HG03139 (cell line): ENCODE measurements around the gene TRIOBP.

Source experiments
- ATAC-seq: cut with Tn5 transposase; IDR thresholded peaks from one replicate; pipeline ENCODE4 v1.9.1; 2021; ENCODE audit not compliant: unreplicated experiment

TRIOBP gene

DNA sequence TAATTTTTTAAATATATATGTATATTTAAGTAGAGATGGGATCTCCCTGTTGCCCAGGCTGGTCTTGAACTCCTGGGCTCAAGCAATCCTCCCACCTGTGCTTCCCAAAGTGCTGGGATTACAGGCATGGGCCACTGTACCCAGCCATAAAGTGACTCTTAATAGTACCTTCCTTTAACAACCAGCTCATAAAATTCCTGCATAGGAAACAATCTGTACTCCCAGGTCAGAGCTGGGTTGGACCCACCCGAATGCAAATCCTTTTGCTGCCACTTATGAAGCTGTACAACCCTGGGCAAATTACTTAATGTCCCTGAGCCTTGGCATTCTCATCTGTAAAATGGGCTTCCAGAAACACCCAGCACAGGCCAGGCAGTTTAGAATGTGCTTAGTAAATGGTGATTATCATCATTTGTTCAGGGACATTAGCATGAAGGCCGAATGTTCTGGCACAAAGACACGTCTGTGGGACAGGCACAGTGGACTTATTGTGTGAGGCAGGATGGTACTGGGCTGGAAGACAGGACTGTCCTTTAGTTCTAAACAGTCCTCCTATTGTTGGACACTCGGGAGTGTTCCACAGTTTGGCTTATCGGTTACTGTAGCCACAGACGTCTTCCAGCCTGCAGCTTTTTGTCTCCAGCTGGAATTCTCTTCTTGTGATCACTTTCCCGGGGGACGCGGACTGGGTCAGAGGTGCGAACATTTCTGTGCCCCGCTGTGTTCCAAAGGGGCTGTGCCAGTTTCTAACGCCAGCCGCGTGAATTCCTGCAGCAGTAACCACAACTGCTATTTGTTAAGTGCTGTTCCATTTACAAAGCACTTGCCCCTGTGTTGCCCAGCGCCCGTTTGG is 32.4 kb upstream of the TRIOBP start:
- no peak for ATAC-seq

DNA sequence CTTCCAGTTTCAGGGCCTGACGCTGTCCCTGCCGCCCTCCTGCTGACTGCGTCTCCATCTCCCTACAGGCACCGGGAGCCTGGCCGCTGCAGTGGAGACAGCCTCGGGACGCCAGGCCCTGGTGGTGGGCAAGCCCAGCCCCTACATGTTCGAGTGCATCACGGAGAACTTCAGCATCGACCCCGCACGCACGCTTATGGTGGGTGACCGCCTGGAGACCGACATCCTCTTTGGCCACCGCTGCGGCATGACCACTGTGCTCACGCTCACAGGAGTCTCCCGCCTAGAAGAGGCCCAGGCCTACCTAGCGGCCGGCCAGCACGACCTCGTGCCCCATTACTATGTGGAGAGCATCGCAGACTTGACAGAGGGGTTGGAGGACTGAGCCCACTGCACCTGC is 31.4 kb upstream of the TRIOBP start:
- no peak for ATAC-seq

- ATAC-seq = no peak
Measured at GRCh38 chr22:37669586-37669985, 27.3 kb upstream of the TRIOBP start.

GRCh38 chr22:37672206-37672919 is 24.5 kb upstream of the TRIOBP start:
- no peak for ATAC-seq

- no peak for ATAC-seq
Measured at GRCh38 chr22:37672920-37673455, 23.9 kb upstream of the TRIOBP start.

DNA sequence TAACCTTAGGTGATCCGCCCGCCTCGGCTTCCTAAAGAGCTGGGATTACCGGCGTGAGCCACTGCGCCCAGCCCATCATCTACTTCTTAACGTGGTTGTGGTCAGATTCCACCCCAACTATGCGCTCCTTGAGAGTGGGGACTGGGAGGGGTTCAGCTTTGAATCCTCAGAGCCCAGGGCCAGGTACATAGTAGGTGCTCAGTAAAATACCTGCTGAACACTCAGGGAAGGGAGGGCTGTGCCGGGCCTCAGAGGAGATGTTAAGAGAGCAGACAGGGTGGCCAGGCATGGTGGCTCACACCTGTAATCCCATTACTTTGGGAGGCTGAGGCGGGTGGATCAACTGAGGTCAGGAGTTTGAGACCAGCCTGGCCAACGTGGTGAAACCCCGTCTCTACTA is 22.6 kb upstream of the TRIOBP start:
- ATAC-seq = no peak

DNA sequence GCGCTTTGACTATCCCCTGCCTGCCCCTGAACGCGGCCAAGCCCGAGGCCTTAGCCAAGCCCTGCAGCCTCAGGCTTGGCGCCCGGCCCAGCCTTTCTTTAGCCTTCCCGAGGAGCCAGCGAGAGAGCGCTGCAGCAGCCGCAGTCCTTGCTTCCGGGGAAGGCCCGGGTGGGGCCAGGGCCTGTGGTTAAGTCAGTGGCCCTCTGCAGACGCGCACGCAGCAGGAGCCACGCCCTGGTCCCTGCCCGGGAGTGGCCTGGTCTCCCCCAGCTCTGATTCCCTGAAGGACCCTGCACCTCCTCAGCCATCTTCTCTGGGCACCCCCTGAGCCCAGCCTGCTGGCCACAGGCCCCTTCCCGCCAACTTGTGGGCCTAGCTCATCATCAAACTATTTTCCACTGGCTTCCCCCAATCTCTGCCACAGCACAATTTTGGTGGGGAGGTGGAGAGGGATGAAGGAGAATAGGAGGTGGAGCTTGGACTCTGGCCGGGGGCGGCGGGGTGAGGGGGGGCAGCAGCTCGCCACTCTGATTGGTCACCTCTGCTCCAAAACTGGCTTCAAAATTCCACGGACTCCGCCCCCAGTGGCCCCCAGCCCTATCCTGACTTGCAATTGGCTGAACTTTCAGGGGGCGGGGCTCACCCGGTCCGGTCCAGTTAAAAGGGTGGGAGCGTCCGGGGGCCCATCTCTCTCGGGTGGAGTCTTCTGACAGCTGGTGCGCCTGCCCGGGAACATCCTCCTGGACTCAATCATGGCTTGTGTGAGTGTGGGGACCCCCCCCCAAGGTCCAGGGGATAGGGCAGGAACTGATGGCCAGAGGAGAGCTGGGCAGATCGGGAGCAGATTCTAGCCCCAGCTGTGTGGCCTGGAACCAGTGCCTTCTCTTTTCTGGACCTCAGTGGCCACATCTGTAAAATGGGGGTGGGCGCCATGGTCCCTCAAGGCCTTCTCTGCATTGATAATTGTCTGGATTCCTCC is 21.6 kb upstream of the TRIOBP start, which contains the start of gene LGALS1:
Gene LGALS1 (plus strand): TSS at position 686 of the 979 bp plus-strand sequence. CDS start 67 bp downstream, at position 753.
- ATAC-seq = peak; percentile 42

DNA sequence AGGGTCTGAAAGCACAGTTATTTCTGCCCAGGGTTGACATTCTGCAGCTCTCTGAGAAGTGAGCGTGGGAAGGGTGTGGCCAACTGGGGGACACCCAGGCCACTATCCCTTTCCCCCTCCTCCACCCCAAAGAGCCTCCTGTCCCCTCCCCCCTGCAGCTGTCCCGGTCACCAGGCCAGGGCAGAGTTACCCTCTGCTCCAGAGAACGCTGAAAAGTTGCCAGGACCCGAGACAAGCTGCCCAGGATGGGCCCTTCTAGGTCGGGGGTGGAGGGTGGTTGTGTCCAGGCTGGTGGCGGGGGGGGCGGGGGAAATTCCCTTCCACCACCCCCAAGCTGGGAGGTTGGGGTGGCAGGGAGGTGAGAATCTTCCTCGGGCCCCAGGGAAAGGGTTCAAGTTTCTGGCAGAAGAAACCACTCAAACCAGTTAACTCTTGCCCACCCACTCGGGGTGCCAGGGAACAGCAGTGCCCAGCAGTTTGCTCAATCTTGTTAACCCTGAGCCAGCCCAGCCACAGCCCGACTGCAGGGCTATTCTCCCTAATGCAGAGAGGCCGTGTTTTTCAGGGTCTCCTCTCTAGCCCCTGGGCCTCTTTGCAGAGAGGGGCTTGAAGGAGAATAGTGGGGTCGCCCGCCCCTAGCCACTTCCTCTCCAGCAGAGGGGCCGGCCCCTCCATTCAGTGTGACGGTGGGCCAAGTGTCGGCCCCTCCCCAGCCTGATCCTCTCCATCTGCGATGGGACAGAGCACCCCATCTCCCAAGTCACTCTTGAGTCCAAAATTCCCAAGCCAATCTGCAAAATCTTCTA is 20.7 kb upstream of the TRIOBP start:
- ATAC-seq = no peak

- ATAC-seq = peak; percentile 55
Measured at GRCh38 chr22:37676736-37677492, 19.9 kb upstream of the TRIOBP start.

DNA sequence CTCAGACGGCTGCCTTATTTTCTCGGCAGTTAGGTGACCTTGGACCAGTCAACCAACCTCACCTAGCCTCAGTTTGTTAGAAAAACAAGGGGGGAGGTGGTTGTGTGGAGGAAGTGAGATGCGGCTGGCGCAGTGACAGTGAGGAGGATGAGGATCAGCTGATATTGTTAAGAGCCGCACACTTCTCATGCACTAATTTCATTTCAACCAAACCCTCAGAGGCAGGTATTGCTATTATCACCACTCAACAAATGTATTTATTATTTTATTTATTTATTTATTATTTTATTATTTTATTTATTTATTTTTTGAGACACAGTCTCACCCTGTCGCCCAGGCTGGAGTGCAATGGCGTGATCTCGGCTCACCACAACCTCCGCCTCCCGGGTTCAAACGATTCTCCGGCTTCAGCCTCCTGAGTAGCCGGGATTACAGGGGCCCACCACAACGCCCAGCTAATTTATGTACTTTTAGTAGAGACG is 19.3 kb upstream of the TRIOBP start:
- ATAC-seq = no peak

- no peak for ATAC-seq
Measured at GRCh38 chr22:37678372-37678771, 18.5 kb upstream of the TRIOBP start.

DNA sequence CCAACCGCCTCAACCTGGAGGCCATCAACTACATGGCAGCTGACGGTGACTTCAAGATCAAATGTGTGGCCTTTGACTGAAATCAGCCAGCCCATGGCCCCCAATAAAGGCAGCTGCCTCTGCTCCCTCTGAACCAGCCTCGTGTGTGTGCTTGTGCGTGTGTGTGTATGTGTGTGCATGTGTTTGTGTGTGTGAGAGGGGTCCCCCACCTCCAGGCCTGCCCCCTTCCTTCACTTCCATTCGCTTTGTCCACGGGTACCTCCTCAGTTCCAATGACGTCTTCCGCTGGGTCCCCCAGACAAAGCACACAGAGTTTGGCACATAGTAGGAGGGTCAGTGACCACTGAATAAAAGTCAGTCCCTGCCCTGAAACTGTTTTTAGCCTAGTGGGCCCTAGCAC is 17.2 kb upstream of the TRIOBP start:
- ATAC-seq = no peak

DNA sequence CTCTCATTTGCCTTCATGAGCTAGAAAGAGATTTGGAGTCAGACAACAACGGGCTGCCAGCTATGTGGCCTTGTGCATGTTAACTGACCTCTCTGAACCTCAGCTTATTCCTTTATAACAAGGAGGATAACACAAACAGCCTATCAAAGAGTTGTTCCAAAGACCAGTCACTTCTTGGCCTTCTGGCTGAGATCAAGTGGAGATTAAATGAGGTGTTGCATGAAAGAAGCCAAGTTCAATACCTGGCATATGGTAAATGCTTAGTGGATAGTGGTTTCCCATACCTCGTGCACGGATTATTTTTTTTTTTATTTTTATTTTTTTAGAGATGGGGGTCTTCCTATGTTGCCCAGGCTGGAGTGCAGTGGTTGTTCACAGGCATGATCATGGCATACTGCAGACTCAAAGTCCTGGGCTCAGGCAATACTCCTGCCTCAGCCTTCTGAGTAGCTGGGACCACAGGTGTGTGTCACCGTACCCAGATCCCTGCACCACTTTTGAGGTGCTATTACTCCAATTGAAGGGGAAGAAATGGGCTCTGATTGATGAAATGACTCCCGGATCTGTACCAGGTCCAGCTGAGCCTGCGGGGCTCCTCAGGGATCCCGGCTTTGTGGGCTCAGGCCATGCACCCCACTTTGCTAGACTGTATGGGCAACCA is 16.5 kb upstream of the TRIOBP start:
- no peak for ATAC-seq

DNA sequence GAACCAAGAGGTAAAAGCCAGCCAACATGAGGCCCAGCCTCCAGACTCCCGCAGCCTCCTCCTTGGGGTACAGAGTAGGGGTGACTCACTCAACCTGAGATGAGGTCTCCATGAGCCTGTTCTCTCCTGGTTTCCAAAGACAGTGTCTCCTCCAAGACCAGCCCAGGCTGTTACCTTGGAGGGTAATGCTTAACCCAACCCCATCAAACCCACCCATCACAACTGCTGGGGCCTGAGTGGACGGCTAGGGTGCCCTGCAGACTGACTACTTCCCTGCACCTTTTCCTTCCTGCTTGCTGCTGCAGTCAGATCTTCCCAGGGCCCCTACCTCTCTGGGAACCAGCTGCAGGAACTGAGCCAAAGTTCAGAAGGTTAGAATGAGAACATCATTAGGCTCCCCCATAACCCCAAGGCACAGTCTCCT is 15.8 kb upstream of the TRIOBP start:
- ATAC-seq = no peak

DNA sequence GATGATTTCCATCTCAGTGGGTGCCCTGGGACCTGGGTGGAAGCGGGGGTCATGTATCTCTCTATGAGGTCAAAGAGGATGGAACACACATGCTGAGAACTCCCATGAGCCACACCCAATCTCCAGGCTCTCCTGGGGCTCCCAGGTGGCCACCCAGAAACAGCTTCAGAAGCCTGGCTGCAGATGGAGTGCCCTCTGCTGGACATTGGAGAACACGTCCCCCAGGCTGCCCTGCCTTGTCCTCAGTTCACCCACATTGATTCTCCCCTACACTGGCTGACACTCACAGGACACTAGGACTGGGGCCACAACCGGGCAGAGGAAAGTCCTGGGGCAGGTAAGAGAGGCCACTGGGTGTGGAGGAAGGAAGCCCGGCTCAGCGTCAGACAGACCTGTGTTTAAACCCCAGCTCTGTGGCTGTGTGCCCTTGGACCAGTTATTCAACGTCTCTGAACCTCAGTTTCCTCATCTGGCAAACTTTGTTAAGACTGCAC is 15.2 kb upstream of the TRIOBP start:
- ATAC-seq = no peak

DNA sequence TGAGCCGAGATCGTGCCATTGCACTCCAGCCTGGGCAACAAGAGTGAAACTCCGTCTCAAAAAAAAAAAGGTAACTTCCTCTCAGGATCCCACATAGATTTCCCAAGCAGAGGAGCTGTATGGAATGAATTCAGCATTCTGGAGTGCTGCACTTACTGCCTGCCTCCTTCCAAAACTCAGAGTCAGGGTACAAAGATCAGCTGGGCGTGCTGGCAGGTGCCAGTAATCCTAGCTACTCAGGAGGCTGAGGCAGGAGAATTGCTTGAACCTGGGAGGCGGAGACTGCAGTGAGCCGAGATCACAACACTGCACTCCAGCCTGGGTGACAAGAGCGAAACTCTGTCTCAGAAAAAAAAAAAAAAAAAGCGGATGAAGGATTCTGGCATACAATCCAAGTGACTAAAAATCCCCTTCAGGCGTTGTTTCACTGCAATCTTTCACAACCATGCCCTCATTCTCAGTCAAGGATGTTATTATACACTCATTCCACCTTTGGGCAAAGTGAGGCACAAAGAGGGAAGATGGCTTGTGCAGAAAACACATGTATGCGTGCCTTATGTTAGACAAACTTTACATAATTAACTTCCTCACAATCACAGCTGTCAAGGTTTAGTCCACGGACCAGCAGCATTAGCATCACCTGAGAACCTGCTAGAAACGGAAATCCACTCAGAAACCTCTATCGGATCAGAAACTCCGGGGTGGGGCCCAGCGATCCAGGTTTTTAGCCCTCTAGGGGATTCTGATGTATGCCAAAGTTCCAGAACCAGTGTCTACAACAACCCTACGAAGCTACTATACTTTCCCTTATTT is 11.8 kb upstream of the TRIOBP start:
- ATAC-seq = no peak
